SK-N-SH treated with all-trans-retinoic acid at 6 μM for 48 hours (cell line): ENCODE measurements around the gene FAM25G.

Experiments
- ATAC-seq: fragments of 200-7000 bp; cut with Tn5 transposase; 3 replicates; pipeline ENCODE4 v1.9.1; 2020; ENCODE audit warnings: mild to moderate bottlenecking, moderate library complexity
- CSDC2 ChIP-seq: fragments of 250-450 bp; sonication (Bioruptor Pico); IDR thresholded peaks from 2 replicates; pipeline ENCODE4 v1.5.0; 2020; ENCODE audit warnings: mild to moderate bottlenecking, moderate library complexity
- CSRNP3 ChIP-seq: fragments of 250-450 bp; sonication (Bioruptor Pico); IDR thresholded peaks from 2 replicates; pipeline ENCODE4 v1.5.1; 2021; ENCODE audit warnings: mild to moderate bottlenecking, moderate library complexity
- ESRRG ChIP-seq: fragments of 250-450 bp; sonication (Bioruptor Pico); IDR thresholded peaks from 2 replicates; pipeline ENCODE4 v1.6.1; 2021; ENCODE audit warnings: mild to moderate bottlenecking
- GLIS3 ChIP-seq: fragments of 250-450 bp; sonication (Bioruptor Pico); IDR thresholded peaks from 2 replicates; pipeline ENCODE4 v1.5.0; 2020; ENCODE audit warnings: mild to moderate bottlenecking, moderate library complexity
- ISL1 ChIP-seq: fragments of 250-450 bp; sonication (Bioruptor Pico); IDR thresholded peaks from 2 replicates; pipeline ENCODE4 v2.1.2; 2022; ENCODE audit warnings: mild to moderate bottlenecking, moderate library complexity
- OSR1 ChIP-seq: fragments of 250-450 bp; sonication (Bioruptor Pico); IDR thresholded peaks from 2 replicates; pipeline ENCODE4 v1.8.0; 2022; ENCODE audit warnings: moderate library complexity, mild to moderate bottlenecking, inconsistent platforms
- PATZ1 ChIP-seq: fragments of 250-450 bp; sonication (Bioruptor Pico); IDR thresholded peaks from 2 replicates; pipeline ENCODE4 v1.8.0; 2020; ENCODE audit warnings: mild to moderate bottlenecking, moderate library complexity, borderline replicate concordance
- POU6F1 ChIP-seq: fragments of 250-450 bp; sonication (Bioruptor Pico); IDR thresholded peaks from 2 replicates; pipeline ENCODE4 v1.8.0; 2021; ENCODE audit warnings: low read depth, mild to moderate bottlenecking, moderate library complexity, borderline replicate concordance
- PPARA ChIP-seq: fragments of 250-450 bp; sonication (Bioruptor Pico); IDR thresholded peaks from 2 replicates; pipeline ENCODE4 v1.5.0; 2020; ENCODE audit warnings: mild to moderate bottlenecking, borderline replicate concordance
- RARB ChIP-seq: fragments of 250-450 bp; sonication (Bioruptor Pico); IDR thresholded peaks from 2 replicates; pipeline ENCODE4 v1.8.0; 2021; ENCODE audit warnings: mild to moderate bottlenecking, moderate library complexity
- SNAI2 ChIP-seq: fragments of 250-450 bp; sonication (Bioruptor Pico); IDR thresholded peaks from 2 replicates; pipeline ENCODE4 v1.5.0; 2020; ENCODE audit warnings: mild to moderate bottlenecking, moderate library complexity
- TSHZ2 ChIP-seq: fragments of 250-450 bp; sonication (Bioruptor Pico); IDR thresholded peaks from 2 replicates; pipeline ENCODE4 v1.5.0; 2020; ENCODE audit warnings: mild to moderate bottlenecking, moderate library complexity
- ZC3H10 ChIP-seq: fragments of 250-450 bp; sonication (Bioruptor Pico); IDR thresholded peaks from 2 replicates; pipeline ENCODE4 v1.5.1; 2021; ENCODE audit warnings: mild to moderate bottlenecking, moderate library complexity
- ZFP3 ChIP-seq: fragments of 250-450 bp; sonication (Bioruptor Pico); IDR thresholded peaks from 2 replicates; pipeline ENCODE4 v1.5.0; 2020; ENCODE audit warnings: mild to moderate bottlenecking, moderate library complexity
- ZFP30 ChIP-seq: fragments of 450-650 bp; formaldehyde crosslinking; IDR thresholded peaks from 2 replicates; pipeline ENCODE4 v1.5.0; 2022; ENCODE audit warnings: mild to moderate bottlenecking, moderate library complexity
- ZNF565 ChIP-seq: fragments of 450-650 bp; formaldehyde crosslinking; conservative IDR thresholded peaks from 2 replicates; pipeline ENCODE4 v1.5.0; 2020; ENCODE audit warnings: low read depth, mild to moderate bottlenecking, moderate library complexity
- ZNF8 ChIP-seq: fragments of 450-650 bp; formaldehyde crosslinking; IDR thresholded peaks from 2 replicates; pipeline ENCODE4 v1.5.0; 2020; ENCODE audit warnings: mild to moderate bottlenecking, moderate library complexity
- TF ChIP-seq, protein P1 (sequence below): fragments of 250-450 bp; sonication (Bioruptor Pico); IDR thresholded peaks from 2 replicates; pipeline ENCODE4 v1.5.1; 2020; ENCODE audit warnings: low read depth, mild to moderate bottlenecking, moderate library complexity

FAM25G gene

DNA sequence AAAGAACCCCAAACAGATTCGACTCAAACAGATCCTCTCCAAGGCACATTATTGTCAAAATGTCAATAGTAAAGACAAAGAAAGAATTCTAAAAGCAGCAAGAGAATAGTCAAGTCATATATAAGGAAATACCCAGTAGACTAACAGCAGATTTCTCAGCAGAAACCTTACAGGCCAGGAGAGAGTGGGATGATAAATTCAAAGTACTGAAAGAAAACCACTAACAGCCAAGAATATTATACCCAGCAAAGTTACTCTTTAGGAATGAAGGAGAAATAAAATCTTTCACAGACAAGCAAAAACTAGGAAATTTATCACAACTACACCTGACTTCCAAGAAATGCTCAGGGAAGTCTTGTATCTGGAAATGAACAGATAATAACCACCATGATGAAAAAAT is 45.8 kb downstream of the FAM25G start:
- no peak for ATAC-seq
- TF ChIP-seq SNAI2 (CRISPR knock-in tag) = no peak
- TF ChIP-seq ZNF565 (CRISPR knock-in tag) = no peak
- no peak for TF ChIP-seq ZC3H10 (CRISPR knock-in tag)
- no peak for TF ChIP-seq ZFP3 (CRISPR knock-in tag)
- no peak for TF ChIP-seq ESRRG (CRISPR knock-in tag)
- TF ChIP-seq ISL1 (CRISPR knock-in tag) = no peak
- TF ChIP-seq, protein P1, sequence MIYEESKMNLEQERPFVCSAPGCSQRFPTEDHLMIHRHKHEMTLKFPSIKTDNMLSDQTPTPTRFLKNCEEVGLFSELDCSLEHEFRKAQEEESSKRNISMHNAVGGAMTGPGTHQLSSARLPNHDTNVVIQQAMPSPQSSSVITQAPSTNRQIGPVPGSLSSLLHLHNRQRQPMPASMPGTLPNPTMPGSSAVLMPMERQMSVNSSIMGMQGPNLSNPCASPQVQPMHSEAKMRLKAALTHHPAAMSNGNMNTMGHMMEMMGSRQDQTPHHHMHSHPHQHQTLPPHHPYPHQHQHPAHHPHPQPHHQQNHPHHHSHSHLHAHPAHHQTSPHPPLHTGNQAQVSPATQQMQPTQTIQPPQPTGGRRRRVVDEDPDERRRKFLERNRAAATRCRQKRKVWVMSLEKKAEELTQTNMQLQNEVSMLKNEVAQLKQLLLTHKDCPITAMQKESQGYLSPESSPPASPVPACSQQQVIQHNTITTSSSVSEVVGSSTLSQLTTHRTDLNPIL (CRISPR knock-in tag) = no peak
- TF ChIP-seq TSHZ2 (CRISPR knock-in tag) = no peak

GRCh38 chr10:47444047-47444446 is 47.5 kb downstream of the FAM25G start:
- no peak for ATAC-seq
- TF ChIP-seq POU6F1 (CRISPR knock-in tag) (no peak), ZFP30 (no peak), PATZ1 (no peak), GLIS3 (CRISPR knock-in tag) (no peak), SNAI2 (CRISPR knock-in tag) (no peak), ISL1 (CRISPR knock-in tag) (no peak), CSRNP3 (CRISPR knock-in tag) (no peak), RARB (no peak), OSR1 (CRISPR knock-in tag) (no peak), CSDC2 (CRISPR knock-in tag) (no peak), ZC3H10 (CRISPR knock-in tag) (no peak), ESRRG (CRISPR knock-in tag) (no peak), ZFP3 (CRISPR knock-in tag) (no peak), TSHZ2 (CRISPR knock-in tag) (no peak), ZNF8 (no peak), PPARA (CRISPR knock-in tag) (no peak)
- TF ChIP-seq, protein P1 (CRISPR knock-in tag) = no peak
